WI38 (cell line): Measurements from ENCODE around the gene ZNF574.

ENCODE experiments used
- H3K4me3 ChIP-seq: 2 replicates; pipeline ENCODE4 v1.5.1; 2011; ENCODE audit warnings: low read depth, mild to moderate bottlenecking, control low read depth, low read length
- CTCF ChIP-seq: IDR thresholded peaks from 2 replicates; pipeline ENCODE4 v1.5.1; 2012; ENCODE audit warnings: low read depth, mild to moderate bottlenecking, control low read depth, low read length

Gene ZNF574

GRCh38 chr19:42067315-42067888, 8.6 kb upstream of the ZNF574 start:
- no peak for TF ChIP-seq CTCF

GRCh38 chr19:42068361-42068755, 7.6 kb upstream of the ZNF574 start:
- no peak for TF ChIP-seq CTCF
- H3K4me3 ChIP-seq, result no peak overlapping the region

More at GRCh38 chr19:42067315-42067888, 8.6 kb upstream of the ZNF574 start:
- H3K4me3 ChIP-seq, result no peak overlapping the region

DNA sequence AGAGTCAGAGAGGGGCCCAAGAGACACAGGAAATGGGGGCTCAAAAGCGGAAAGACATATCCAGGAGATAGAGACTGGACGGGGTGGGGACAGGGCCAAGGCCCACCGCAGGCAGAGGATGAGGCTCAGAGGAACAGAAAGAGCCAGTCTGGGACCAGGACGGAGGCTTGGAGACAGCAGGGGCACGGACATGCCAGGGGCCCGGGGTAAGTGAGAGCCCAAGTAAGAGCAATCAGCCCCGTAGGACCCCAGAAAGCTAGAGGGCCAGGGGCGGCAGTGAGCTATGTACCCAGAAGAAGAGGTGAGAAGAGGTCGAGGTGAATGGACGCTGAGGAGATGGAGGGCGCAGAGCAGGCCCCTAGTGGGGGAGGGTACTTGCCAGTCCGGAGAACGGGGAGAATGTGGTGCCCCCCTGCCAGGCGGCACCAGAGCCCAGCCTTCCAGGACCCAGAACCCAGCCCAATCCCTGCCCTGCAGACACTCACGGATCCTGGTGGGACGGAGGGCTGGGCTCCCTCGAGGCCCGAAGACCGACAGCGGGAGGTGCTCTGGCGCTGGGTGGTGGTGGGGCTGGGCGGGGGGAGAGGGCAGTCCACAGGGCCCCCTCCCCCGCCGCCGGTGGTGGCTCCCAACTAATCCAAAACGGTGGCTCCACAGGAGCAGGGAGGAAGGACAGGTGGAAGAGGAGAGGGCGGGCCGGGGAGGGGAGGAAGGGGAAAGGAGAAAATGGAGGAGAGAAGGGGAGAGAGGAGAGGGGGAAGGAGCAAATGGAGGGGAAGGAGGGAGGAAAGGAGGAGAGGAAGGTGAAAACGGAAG, 7.0 kb upstream of the ZNF574 start:
- TF ChIP-seq CTCF, result no peak
- no peak overlapping the region for H3K4me3 ChIP-seq

GRCh38 chr19:42069619-42070351, 6.2 kb upstream of the ZNF574 start, which contains the start of gene GRIK5:
Gene GRIK5, minus strand, starts transcription at chr19:42070206. Its CDS starts 4,436 bp downstream, at chr19:42065770.
- no peak within 1 kb of the TSS for H3K4me3 ChIP-seq
- no peak for TF ChIP-seq CTCF

- no peak for TF ChIP-seq CTCF
- H3K4me3 ChIP-seq, result no peak overlapping the region
Measured at GRCh38 chr19:42071247-42071646, 4.7 kb upstream of the ZNF574 start.

- no peak for TF ChIP-seq CTCF
- peak overlapping the region; percentile 76 for H3K4me3 ChIP-seq
Measured at GRCh38 chr19:42074513-42075363, 1.2 kb upstream of the ZNF574 start.
